ENCODE measurements around the gene P4HA3.
A peak's percentile ranks its signal among the peaks of the same experiment; 100 is the strongest.

Gene P4HA3
- long read RNA-seq, partial matches to known transcripts: 0 of 2 reads
- long read RNA-seq, other reads (novel, unspliced or antisense): 2 of 2 reads

GRCh38 chr11:74311352-74311926, at the start of gene P4HA3:
Gene P4HA3 (minus strand): TSS chr11:74311640. CDS start chr11:74311611, 29 bp downstream.
- H3K4me3 ChIP-seq (replicated peaks; ENCODE audit: insufficient read depth, low read length): peak within 1 kb of the TSS; percentile 34
- TF ChIP-seq SPI1 (IDR thresholded peaks at IDR 0.05; ENCODE audit: borderline replicate concordance, low read depth) (no peak; the same call in 1 of the 2 replicates), POLR2AphosphoS5 (IDR thresholded peaks at IDR 0.05; ENCODE audit: low read depth) (no peak), GABPA (IDR thresholded peaks at IDR 0.05; ENCODE audit: low read depth) (no peak)
- TF ChIP-seq, protein P1, sequence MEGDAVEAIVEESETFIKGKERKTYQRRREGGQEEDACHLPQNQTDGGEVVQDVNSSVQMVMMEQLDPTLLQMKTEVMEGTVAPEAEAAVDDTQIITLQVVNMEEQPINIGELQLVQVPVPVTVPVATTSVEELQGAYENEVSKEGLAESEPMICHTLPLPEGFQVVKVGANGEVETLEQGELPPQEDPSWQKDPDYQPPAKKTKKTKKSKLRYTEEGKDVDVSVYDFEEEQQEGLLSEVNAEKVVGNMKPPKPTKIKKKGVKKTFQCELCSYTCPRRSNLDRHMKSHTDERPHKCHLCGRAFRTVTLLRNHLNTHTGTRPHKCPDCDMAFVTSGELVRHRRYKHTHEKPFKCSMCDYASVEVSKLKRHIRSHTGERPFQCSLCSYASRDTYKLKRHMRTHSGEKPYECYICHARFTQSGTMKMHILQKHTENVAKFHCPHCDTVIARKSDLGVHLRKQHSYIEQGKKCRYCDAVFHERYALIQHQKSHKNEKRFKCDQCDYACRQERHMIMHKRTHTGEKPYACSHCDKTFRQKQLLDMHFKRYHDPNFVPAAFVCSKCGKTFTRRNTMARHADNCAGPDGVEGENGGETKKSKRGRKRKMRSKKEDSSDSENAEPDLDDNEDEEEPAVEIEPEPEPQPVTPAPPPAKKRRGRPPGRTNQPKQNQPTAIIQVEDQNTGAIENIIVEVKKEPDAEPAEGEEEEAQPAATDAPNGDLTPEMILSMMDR (IDR thresholded peaks at IDR 0.05; ENCODE audit: insufficient read depth, low read length): no peak
- no peak within 1 kb of the TSS for H3K27ac ChIP-seq (replicated peaks)
- peaks cover 7% of the 10 kb centered on the region for H3K27me3 ChIP-seq (ENCODE audit: insufficient read depth, poor library complexity, severe bottlenecking)
- peak; percentile 50 to 57 for DNase-seq (ENCODE audit: low read depth in 1 of 2, low spot score in 1 of 2)

GRCh38 chr11:74357449-74357848, 46.0 kb upstream of the P4HA3 start:
- TF ChIP-seq GABPA (IDR thresholded peaks at IDR 0.05; ENCODE audit: low read depth) (no peak), REST (IDR thresholded peaks at IDR 0.05; ENCODE audit: insufficient replicate concordance, low read depth) (no peak), SPI1 (IDR thresholded peaks at IDR 0.05; ENCODE audit: borderline replicate concordance, low read depth) (no peak), POLR2AphosphoS5 (IDR thresholded peaks at IDR 0.05; ENCODE audit: low read depth) (no peak)
- H3K27ac ChIP-seq (replicated peaks): no peak overlapping the region
- H3K4me3 ChIP-seq (replicated peaks; ENCODE audit: insufficient read depth, low read length): no peak overlapping the region
- no peak for DNase-seq (ENCODE audit: low read depth in 1 of 2, low spot score in 1 of 2)
- no peaks in the 10 kb centered on the region for H3K27me3 ChIP-seq (ENCODE audit: insufficient read depth, poor library complexity, severe bottlenecking)

DNA sequence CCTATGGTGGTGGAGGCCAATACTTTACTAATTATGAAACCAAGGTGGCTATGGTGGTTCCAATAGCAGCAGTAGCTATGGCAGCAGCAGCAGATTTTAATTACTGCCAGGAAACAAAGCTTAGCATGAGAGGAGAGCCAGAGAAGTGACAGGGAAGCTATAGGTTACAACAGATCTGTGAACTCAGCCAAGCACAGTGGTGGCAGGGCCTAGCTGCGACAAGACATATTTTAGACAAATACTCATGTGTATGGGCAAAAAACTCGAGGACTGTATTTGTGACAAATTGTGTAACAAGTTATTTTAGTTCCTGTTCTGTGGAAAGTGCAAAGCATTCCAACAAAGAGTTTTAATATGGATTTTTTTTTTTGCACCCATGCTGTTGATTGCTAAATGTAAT, 44.2 kb upstream of the P4HA3 start:
- no peak for DNase-seq (ENCODE audit: low read depth in 1 of 2, low spot score in 1 of 2)
- TF ChIP-seq REST (IDR thresholded peaks at IDR 0.05; ENCODE audit: insufficient replicate concordance, low read depth) (no peak), POLR2AphosphoS5 (IDR thresholded peaks at IDR 0.05; ENCODE audit: low read depth) (no peak), GABPA (IDR thresholded peaks at IDR 0.05; ENCODE audit: low read depth) (no peak), SPI1 (IDR thresholded peaks at IDR 0.05; ENCODE audit: borderline replicate concordance, low read depth) (no peak)
- TF ChIP-seq, protein P1 (IDR thresholded peaks at IDR 0.05; ENCODE audit: insufficient read depth, low read length): no peak
- no peak overlapping the region for H3K4me3 ChIP-seq (replicated peaks; ENCODE audit: insufficient read depth, low read length)
- no peaks in the 10 kb centered on the region for H3K27me3 ChIP-seq (ENCODE audit: insufficient read depth, poor library complexity, severe bottlenecking)
- no peak overlapping the region for H3K27ac ChIP-seq (replicated peaks)

DNA sequence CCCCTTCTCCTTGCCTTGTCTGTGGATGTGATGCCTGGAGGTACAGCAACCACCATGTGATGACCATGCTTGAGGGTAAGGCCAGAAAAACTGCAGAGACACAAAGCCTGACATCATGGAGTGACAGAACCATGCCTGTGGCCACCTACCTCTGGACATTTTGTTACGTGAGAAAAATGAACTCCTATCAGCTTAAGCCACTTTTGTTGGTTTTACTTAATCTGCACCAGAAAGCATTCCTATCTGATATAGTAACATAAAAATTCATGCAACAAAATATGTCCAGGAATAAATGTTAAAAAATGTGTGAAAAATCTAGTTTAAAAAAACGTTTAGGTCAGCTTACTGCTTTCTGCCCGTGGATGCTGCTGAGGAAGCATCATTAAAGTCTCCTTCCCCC, 42.6 kb upstream of the P4HA3 start:
- H3K4me3 ChIP-seq (replicated peaks; ENCODE audit: insufficient read depth, low read length): no peak overlapping the region
- H3K27ac ChIP-seq (replicated peaks): no peak overlapping the region
- H3K27me3 ChIP-seq (ENCODE audit: insufficient read depth, poor library complexity, severe bottlenecking): no peaks in the 10 kb centered on the region
- no peak for DNase-seq (ENCODE audit: low read depth in 1 of 2, low spot score in 1 of 2)
- no peak for TF ChIP-seq SPI1 (IDR thresholded peaks at IDR 0.05; ENCODE audit: borderline replicate concordance, low read depth)
- TF ChIP-seq GABPA (IDR thresholded peaks at IDR 0.05; ENCODE audit: low read depth): no peak
- no peak for TF ChIP-seq REST (IDR thresholded peaks at IDR 0.05; ENCODE audit: insufficient replicate concordance, low read depth)
- TF ChIP-seq, protein P1 (IDR thresholded peaks at IDR 0.05; ENCODE audit: insufficient read depth, low read length): no peak
- no peak for TF ChIP-seq POLR2AphosphoS5 (IDR thresholded peaks at IDR 0.05; ENCODE audit: low read depth)
